GM12878 (cell line): ENCODE data around the gene ADGRG1. TPM values are rescaled to one million over a fixed set of nuclear protein-coding genes. Genes with fewer than 3 reads are reported as not detected.

Experiments
- E2F8 ChIP-seq: fragments of 450-650 bp; IDR thresholded peaks from 2 replicates; pipeline ENCODE4 v1.6.1; 2018; ENCODE audit warnings: mild to moderate bottlenecking, low read depth, moderate library complexity; ENCODE audit not compliant: partially characterized antibody
- E4F1 ChIP-seq: fragments of 450-650 bp; IDR thresholded peaks from 2 replicates; pipeline ENCODE4 v1.6.1; 2018; ENCODE audit warnings: borderline replicate concordance, mild to moderate bottlenecking; ENCODE audit not compliant: partially characterized antibody
- ETV6 ChIP-seq, 2 experiments: fragments of 450-650 bp in 1 of 2; IDR thresholded peaks in 1 of 2; conservative IDR thresholded peaks in 1 of 2; 2 replicates each; pipeline ENCODE4 v1.6.1; 2014; ENCODE audit warnings: antibody characterized with exemption in 1 of 2, borderline replicate concordance in 1 of 2, low read depth in 1 of 2, mild to moderate bottlenecking in 1 of 2, moderate library complexity in 1 of 2
- KAT2A ChIP-seq: conservative IDR thresholded peaks from 2 replicates; pipeline ENCODE4 v1.6.1; 2011; ENCODE audit warnings: low read depth, low read length; ENCODE audit not compliant: control insufficient read depth
- SMAD1 ChIP-seq: fragments of 450-650 bp; IDR thresholded peaks from 2 replicates; pipeline ENCODE4 v1.6.1; 2018; ENCODE audit warnings: mild to moderate bottlenecking, low read depth; ENCODE audit not compliant: partially characterized antibody
- TBL1XR1 ChIP-seq: IDR thresholded peaks from 2 replicates; pipeline ENCODE4 v1.6.1; 2012; ENCODE audit warnings: low read depth, low read length, improper control_type of control experiment
- polyA plus RNA-seq, 11 experiments: library from polyadenylated mRNA; depleted of rRNA in 4 of 11; unstranded in 6 of 11; stranded (reverse) in 5 of 11; fragments of >200 nt; fragmentation: Nextera tagmentation in 4 of 11; fragmentation: Illumina TruSeq in 1 of 11; extraction: Ambion mirVana in 4 of 11; extraction: Trizol in 1 of 11; gene quantifications; 1 replicate in 1 of 11; 2 replicates in 10 of 11; pipeline versions ENCODE4 v1.2.1 to v1.2.3, GENCODE V29; 2011 to 2016; ENCODE audit warnings: inconsistent platforms in 2 of 11, missing spikeins in 2 of 11, low read depth in 1 of 11
- total RNA-seq, 4 experiments: library from RNA; depleted of rRNA in 3 of 4; stranded (reverse); fragments of >200 nt in 3 of 4; fragmentation: Illumina TruSeq in 1 of 4; extraction: Trizol in 1 of 4; gene quantifications; 2 replicates each; pipeline versions ENCODE4 v1.2.1 to v1.2.3, GENCODE V29; 2013 to 2021

ADGRG1 gene
- total and polyA plus RNA-seq, 10 of the 15 experiments (the other 5 are each of a cell fraction or from before 2014, with no cell fraction given), result 0.07 to 2.0 (median 0.75) TPM

- TF ChIP-seq TBL1XR1, result no peak
- TF ChIP-seq SMAD1, result no peak
- TF ChIP-seq ETV6 (conservative IDR thresholded peaks at IDR 0.05 in 1 of 2, IDR thresholded peaks at IDR 0.05 in 1 of 2; ENCODE audit: borderline replicate concordance in 1 of 2, low read depth in 1 of 2), result no peak
- no peak for TF ChIP-seq E2F8
- TF ChIP-seq KAT2A, result no peak
- no peak for TF ChIP-seq E4F1
These were observed 39.1 kb upstream of the ADGRG1 start (continued) for GRCh38 chr16:57589374-57589773.
